Chondrocyte (in vitro differentiated cells): Measurements from ENCODE around the gene SH3BP5. TPM values are rescaled to one million over a fixed set of nuclear protein-coding genes. Genes with fewer than 3 reads are reported as not detected.

ENCODE experiments used
- DNase-seq: peaks from one replicate; pipeline ENCODE4 v3.0.0; 2021; ENCODE audit warnings: mixed read lengths, low spot score
- H3K27ac Mint-ChIP-seq: one replicate; pipeline ENCODE4 v1.8.0; 2021; ENCODE audit warnings: mild to moderate bottlenecking, moderate library complexity, mixed read lengths; ENCODE audit not compliant: unreplicated experiment
- H3K27me3 Mint-ChIP-seq: 2 replicates; pipeline ENCODE4 v1.8.0; 2021; ENCODE audit warnings: low read depth, mixed read lengths
- H3K36me3 Mint-ChIP-seq: 2 replicates; pipeline ENCODE4 v1.8.0; 2021; ENCODE audit warnings: low read depth, mixed read lengths
- H3K4me1 Mint-ChIP-seq: 2 replicates; pipeline ENCODE4 v1.8.0; 2021; ENCODE audit warnings: low read depth, mild to moderate bottlenecking, mixed read lengths
- H3K4me3 Mint-ChIP-seq: one replicate; pipeline ENCODE4 v1.8.0; 2021; ENCODE audit warnings: mild to moderate bottlenecking, moderate library complexity, mixed read lengths; ENCODE audit not compliant: unreplicated experiment
- H3K9me3 Mint-ChIP-seq: 2 replicates; pipeline ENCODE4 v1.8.0; 2021; ENCODE audit warnings: low read depth, mixed read lengths
- CTCF ChIP-seq: fragments of 200-600 bp; sonication (generic); IDR thresholded peaks from 2 replicates; pipeline ENCODE4 v1.5.0; 2021; ENCODE audit warnings: antibody characterized with exemption, mild to moderate bottlenecking, moderate library complexity
- total RNA-seq: library from RNA; stranded (reverse); gene quantifications from 3 replicates; pipeline ENCODE4 v1.2.1, GENCODE V29; 2021

The SH3BP5 gene
- total RNA-seq, 1 donor from 2014 or later = 13.5 TPM

GRCh38 chr3:15346516-15346915, 14.1 kb upstream of the SH3BP5 start:
- no peak for DNase-seq
- Mint-ChIP-seq H3K4me1 (no peaks in the 10 kb centered on the region), H3K27ac (no peak overlapping the region), H3K27me3 (peaks cover 25% of the 10 kb centered on the region), H3K4me3 (no peak overlapping the region), H3K36me3 (no peaks in the 10 kb centered on the region), H3K9me3 (peaks cover 12% of the 10 kb centered on the region)
- no peak for TF ChIP-seq CTCF

GRCh38 chr3:15345608-15346137, 13.3 kb upstream of the SH3BP5 start:
- Mint-ChIP-seq H3K4me3 (no peak overlapping the region), H3K4me1 (no peaks in the 10 kb centered on the region), H3K27me3 (peaks cover 25% of the 10 kb centered on the region), H3K36me3 (no peaks in the 10 kb centered on the region), H3K9me3 (peaks cover 11% of the 10 kb centered on the region), H3K27ac (no peak overlapping the region)
- TF ChIP-seq CTCF = no peak
- no peak for DNase-seq

- peaks cover 6% of the 10 kb centered on the region for H3K9me3 Mint-ChIP-seq
- no peaks in the 10 kb centered on the region for H3K36me3 Mint-ChIP-seq
- no peak for TF ChIP-seq CTCF
- H3K4me1 Mint-ChIP-seq = no peaks in the 10 kb centered on the region
- no peak overlapping the region for H3K27ac Mint-ChIP-seq
- DNase-seq = no peak
- H3K4me3 Mint-ChIP-seq = no peak overlapping the region
- peaks cover 25% of the 10 kb centered on the region for H3K27me3 Mint-ChIP-seq
These were observed 12.8 kb upstream of the SH3BP5 start for GRCh38 chr3:15345066-15345607.

GRCh38 chr3:15342945-15343344, 10.6 kb upstream of the SH3BP5 start:
- H3K36me3 Mint-ChIP-seq = no peaks in the 10 kb centered on the region
- peaks cover 25% of the 10 kb centered on the region for H3K27me3 Mint-ChIP-seq
- no peak for TF ChIP-seq CTCF
- peaks cover 3% of the 10 kb centered on the region for H3K9me3 Mint-ChIP-seq
- no peak overlapping the region for H3K27ac Mint-ChIP-seq
- peaks cover 5% of the 10 kb centered on the region for H3K4me1 Mint-ChIP-seq
- no peak for DNase-seq
- no peak overlapping the region for H3K4me3 Mint-ChIP-seq

- no peak for TF ChIP-seq CTCF
- H3K36me3 Mint-ChIP-seq = no peaks in the 10 kb centered on the region
- H3K4me1 Mint-ChIP-seq = peaks cover 5% of the 10 kb centered on the region
- H3K27ac Mint-ChIP-seq = no peak overlapping the region
- no peak overlapping the region for H3K4me3 Mint-ChIP-seq
- no peak for DNase-seq
- H3K27me3 Mint-ChIP-seq = peaks cover 22% of the 10 kb centered on the region
- H3K9me3 Mint-ChIP-seq = peaks cover 3% of the 10 kb centered on the region
These were observed 9.9 kb upstream of the SH3BP5 start for GRCh38 chr3:15342246-15342645.
